Activated CD4-positive, alpha-beta T cell treated with anti-CD3 and anti-CD28 coated beads, Interleukin-10, Interleukin-2, amounts not matched to agents 100 ng/mL and 50 ng/mL, durations not matched to agents 16 hours and 8 hours (primary cell): Measurements from ENCODE around the gene LPAR1.
"Not testable (repeated sequence)": the region's sequence is repeated elsewhere in the genome, so short reads cannot be mapped to it uniquely, and the experiment has no call there.

Experiments
- DNase-seq: peaks from one replicate; pipeline ENCODE4 v3.0.0-alpha.2; 2020

The LPAR1 gene

GRCh38 chr9:111038331-111039230 is at the start of gene LPAR1:
Gene LPAR1 (minus strand): TSS chr9:111038470. CDS start chr9:110972117, 66,353 bp downstream.
- DNase-seq: no peak

DNA sequence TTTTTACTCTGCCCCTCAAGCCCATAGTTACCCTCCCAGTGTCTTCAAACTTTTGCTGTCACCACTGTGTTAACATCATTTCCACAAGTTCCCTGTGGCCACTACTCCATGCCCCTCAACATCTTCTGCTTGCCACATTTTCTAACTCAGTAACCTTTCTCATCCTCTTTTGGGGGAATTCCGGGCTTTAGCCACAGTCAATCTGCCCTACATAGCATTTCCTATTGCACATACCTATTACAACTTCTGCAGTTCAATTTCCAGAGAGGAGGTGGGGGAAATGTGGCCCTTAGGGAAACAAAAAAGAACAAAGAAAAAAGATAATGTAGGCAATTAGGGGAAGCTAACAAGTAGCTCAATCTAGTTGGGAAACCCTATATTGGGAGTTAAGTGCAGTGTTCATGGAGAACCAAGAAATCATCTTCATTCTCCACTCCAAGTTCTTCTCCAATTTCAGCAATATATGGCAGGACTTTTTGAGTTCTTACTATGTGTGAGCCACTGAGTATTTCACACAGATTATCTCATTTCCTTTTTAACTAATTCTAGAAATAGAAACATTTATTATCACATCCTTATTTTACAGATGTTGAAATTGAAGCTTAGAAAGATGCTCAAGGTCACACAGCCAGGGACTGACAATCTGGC is 40.2 kb upstream of the LPAR1 start:
- DNase-seq: no peak

DNA sequence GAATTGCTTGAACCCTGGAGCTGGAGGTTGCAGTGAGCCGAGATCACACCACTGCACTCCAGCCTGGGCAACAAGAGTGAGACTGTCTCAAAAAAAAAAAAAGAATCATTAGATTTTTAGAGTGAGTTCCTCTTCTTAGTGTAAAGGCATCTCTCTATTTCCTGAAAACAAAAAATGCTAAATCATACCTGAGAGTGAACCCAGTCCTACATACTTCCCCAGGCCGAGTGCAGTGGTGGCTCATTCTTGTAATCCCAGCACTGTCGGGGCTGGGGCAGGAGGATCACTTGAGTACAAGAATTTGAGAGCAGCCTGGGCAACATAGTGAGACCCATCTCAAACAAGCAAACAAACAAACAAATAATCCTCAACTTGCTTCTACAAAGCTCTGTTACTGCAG is 38.2 kb upstream of the LPAR1 start:
- no peak for DNase-seq

- DNase-seq: no peak
Measured at GRCh38 chr9:111076042-111076441, 37.8 kb upstream of the LPAR1 start.

DNA sequence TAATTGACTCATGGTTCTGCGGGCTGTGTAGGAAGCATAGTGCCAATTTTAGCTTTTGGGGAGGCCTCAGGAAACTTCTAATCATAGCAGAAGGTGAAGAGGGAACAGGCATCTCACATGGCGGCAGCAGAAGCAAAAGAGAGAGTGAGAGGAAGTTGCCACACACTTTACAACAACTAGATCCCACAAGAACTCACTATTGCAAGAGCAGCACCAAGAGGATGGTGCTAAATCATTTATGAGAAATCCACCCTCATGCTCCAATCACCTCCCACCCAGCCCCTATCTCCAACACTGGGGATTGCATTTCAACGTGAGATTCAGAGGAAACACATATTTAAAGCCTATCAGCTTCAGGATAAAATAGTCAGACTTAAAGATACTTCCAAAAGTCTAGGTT is 36.1 kb upstream of the LPAR1 start:
- DNase-seq: no peak

- DNase-seq: no peak
Measured at GRCh38 chr9:111069183-111069582, 30.9 kb upstream of the LPAR1 start.

DNA sequence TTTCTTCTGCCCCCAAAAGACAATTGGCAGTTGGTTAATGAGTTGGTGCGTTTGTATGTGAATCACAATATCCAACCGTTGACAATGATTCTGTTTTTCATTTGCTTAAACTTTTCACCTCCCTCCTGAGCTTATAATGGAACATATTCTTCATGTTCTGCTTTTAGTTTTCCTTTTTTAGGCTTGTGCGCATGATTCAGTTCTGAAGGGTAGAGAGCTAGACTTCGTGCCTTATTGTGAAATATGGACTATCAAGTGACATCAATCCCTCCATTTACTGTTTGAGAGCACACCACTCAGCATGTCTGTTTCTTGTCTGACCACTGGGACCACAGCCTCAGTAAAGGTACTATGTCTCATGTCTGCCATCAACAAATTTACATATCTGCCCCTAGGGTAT is 30.5 kb upstream of the LPAR1 start:
- no peak for DNase-seq

DNA sequence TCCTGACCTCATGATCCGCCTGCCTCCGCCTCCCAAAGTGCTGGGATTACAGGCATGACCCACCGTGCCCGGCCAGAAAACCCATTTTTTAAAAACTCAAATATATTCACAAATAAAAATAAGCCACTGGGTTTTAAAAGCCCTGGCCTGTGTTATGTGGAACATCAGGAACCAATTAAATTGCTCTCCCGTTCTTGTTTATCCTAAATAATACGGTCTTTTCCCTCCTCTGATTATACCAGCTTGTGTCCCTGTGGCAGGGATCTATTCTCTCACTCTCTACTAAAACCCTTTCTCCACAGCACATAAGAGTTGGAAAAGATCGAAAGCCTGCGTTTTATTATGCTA is 30.1 kb upstream of the LPAR1 start:
- DNase-seq: no peak

DNA sequence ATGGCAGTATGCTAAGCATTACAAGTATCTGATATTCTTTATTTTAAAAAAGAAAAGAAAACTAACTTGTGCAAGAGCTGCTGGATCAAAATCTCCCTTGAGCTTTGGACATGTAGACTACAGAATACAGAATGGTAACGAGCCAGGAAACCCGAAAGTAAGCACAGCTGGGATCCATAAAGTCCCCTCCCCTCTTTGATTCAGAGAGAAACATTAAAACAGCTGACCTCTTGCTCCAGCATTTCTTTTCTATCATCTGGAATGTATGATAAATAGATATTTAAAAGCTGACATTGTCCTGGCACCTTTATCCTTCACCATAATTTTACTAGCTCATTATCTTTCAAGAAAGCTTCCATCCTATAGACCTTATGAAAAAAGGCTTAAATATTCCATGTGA is 28.2 kb upstream of the LPAR1 start:
- DNase-seq: no peak

DNA sequence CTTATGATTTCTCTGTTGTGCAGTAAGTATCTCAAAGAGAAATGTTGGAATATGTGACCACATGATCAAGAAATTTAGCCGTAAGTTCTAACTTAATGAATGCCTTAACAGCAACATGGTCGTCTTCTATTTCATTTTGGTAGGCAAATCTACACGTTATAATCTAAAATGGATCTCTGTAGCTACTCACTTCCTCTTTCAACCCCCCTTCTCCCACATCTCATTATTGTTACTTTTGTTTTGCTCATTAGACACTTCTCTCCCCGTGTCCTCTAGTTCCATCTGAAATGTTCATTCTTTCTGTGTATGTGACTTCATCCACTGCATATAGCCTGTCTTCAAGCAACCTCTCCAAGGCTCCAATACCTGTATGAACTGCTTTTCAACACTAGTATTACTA is 27.1 kb upstream of the LPAR1 start:
- DNase-seq: no peak

GRCh38 chr9:111064160-111064837 is 26.0 kb upstream of the LPAR1 start:
- no peak for DNase-seq

DNA sequence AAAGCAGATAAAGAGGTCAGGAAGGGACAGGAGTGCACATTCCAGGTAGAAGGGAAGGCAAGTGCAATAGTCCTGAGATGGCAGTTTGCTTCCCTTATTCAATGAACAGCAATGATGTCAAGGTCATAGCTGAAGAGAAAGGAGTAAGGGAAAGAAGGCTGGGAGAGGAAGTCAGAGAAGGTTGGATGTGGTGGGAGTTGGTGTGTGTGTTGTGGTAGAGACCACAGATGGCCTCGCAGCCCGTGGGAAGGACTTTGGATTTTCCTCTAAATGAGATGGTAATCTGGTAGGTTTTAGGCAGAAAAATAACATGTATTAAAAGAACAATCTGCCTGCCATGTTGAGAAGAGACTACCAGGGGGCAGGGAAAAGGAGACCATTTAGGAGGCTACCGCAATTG is 25.1 kb upstream of the LPAR1 start:
- no peak for DNase-seq

- DNase-seq: no peak
Measured at GRCh38 chr9:111058166-111058565, 19.9 kb upstream of the LPAR1 start.

- DNase-seq: no peak
Measured at GRCh38 chr9:111056538-111056937, 18.3 kb upstream of the LPAR1 start.

- no peak for DNase-seq
Measured at GRCh38 chr9:111052791-111053190, 14.5 kb upstream of the LPAR1 start.

DNA sequence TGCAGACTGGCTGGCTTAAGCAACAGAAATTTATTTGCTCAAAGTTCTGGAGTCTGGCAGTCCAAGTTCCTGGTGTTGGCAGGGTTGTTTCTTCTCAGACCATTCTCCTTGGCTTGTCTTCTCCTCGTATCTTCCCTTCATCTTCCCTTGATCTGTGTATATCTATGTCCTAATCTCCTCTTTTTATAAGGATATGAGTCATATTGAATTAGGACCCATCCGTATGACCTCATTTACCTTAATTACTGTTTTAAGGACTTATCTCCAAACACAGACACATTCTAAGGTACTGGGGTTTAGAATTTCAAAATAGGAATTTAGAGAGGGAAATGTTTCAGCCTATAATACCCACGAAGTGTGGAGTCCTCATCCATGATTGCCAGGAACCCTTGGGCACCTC is 13.1 kb upstream of the LPAR1 start:
- DNase-seq: no peak

- DNase-seq: no peak
Measured at GRCh38 chr9:111050819-111051218, 12.5 kb upstream of the LPAR1 start.

DNA sequence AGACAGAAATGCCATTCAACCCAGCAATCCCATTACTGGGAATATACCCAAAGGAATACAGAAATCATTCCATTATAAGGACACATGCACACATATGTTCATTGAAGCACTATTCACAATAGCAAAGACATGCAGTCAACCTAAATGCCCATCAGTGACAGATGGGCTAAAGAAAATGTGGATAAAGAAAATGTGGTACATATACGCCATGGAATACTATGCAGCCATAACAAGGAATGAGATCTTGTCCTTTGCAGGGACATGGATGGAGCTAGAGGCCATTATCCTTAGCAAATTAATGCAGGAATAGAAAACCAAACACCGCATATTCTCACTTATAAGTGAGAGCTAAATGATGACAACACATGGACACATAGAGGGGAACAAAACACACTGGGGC is 9.0 kb upstream of the LPAR1 start:
- not testable (repeated sequence) for DNase-seq

DNA sequence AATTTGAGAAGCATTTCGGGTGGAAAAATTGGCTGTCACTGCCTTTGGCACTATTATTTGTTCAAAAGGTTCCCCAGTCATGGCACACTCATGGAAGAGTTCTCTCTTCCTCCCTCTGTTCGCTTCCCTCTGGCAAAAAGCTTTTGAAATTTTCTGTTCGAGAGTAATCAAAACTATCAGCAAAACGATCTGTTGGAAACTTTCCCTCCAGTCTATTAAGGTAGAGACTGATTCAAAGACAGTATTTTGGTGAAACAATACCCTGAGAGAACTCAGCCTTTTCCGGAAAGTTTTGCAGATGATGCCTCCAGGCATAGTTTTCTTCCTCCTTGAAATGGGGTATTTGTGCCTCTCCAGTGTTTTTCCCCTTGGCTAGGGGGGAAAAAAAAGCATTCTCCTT is 3.6 kb upstream of the LPAR1 start:
- no peak for DNase-seq

- no peak for DNase-seq
Measured at GRCh38 chr9:111040494-111040893, 2.2 kb upstream of the LPAR1 start.

- no peak for DNase-seq
Measured at GRCh38 chr9:111039231-111039906, 1.1 kb upstream of the LPAR1 start.

DNA sequence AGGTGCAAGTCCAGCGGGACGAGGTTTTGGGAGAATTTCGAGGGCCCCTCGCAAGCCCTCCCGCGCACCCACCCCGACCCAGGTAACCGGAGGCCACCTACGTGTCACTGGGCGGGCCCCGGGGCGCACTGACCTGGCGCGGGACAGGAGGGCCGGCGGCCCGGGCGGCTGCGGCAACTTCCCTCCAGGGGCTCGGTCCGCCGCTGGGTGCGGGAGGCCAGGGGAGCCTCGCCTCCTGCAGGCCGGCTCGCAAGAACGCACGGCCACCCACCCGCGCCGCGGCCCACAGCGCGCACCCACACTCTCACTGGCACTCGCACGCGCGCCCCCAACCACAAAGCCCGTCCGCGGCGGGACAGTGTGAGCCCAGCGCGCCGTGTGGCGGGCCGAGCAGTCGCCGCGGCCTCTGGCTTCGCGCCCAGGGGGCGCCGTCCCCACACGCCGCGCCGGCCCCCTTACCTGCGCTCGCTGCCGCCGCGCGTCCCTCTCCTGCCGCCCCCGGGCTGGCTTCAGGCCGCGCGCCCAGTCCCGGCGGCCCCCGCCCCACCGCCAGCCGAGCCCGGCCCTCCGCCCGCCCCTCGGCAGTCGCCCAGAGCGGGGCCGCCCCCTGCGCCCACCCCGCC is 451 bp downstream of the LPAR1 start:
- DNase-seq: no peak

GRCh38 chr9:111037356-111037707 is 938 bp downstream of the LPAR1 start:
- no peak for DNase-seq
